ENCODE measurements around the gene CCSER1. TPM values are rescaled to one million over a fixed set of nuclear protein-coding genes. Genes with fewer than 3 reads are reported as not detected.
"Not testable (repeated sequence)": the region's sequence is repeated elsewhere in the genome, so short reads cannot be mapped to it uniquely, and the experiment has no call there.

Gene CCSER1
- total and polyA plus RNA-seq, 2 of the 8 experiments (the other 6 are each of a cell fraction or from before 2014, with no cell fraction given) = 0.26 to 0.84 TPM

- H3K27ac ChIP-seq (ENCODE audit: low read depth, low read length); H4K5ac ChIP-seq (ENCODE audit: insufficient read length, low read depth, low read length); H3K4me3 ChIP-seq (ENCODE audit: extremely low read depth in 1 of 4, insufficient read depth in 2 of 4, low read depth in 3 of 4, low read length in 4 of 4); H3K23me2 ChIP-seq (ENCODE audit: low read depth, low read length); H3K56ac ChIP-seq (replicated peaks; ENCODE audit: insufficient read length, low read depth, low read length); H2BK12ac ChIP-seq (ENCODE audit: low read depth, low read length); H3K9me3 ChIP-seq (ENCODE audit: insufficient read depth in 2 of 2, low read depth in 1 of 2, low read length in 1 of 2); H2AFZ ChIP-seq (ENCODE audit: low read length); H3K79me2 ChIP-seq (ENCODE audit: control insufficient read depth in 1 of 2, insufficient read depth in 2 of 2, low read length in 2 of 2); H4K8ac ChIP-seq (ENCODE audit: extremely low read depth, insufficient read depth, low read length); H2BK5ac ChIP-seq (ENCODE audit: low read depth, low read length); H3K4me1 ChIP-seq (replicated peaks in 1 of 4; ENCODE audit: control insufficient read depth in 3 of 4, insufficient read depth in 4 of 4, low read length in 3 of 4); POLR2A ChIA-PET (ENCODE audit: partially characterized antibody); FAIRE-seq; H3K18ac ChIP-seq (ENCODE audit: extremely low read depth, low read length); H3K79me1 ChIP-seq (ENCODE audit: low read depth, low read length); H3K4me2 ChIP-seq (ENCODE audit: insufficient read depth in 1 of 2, low read depth in 2 of 2, low read length in 2 of 2); H2AK5ac ChIP-seq (ENCODE audit: low read depth, low read length); H3K27me3 ChIP-seq (replicated peaks in 1 of 4; ENCODE audit: control insufficient read depth in 3 of 4, extremely low read depth in 1 of 4, insufficient read depth in 3 of 4, low read length in 3 of 4); H2BK20ac ChIP-seq (ENCODE audit: low read length); H2BK15ac ChIP-seq (ENCODE audit: low read length); H3K36me3 ChIP-seq (ENCODE audit: control insufficient read depth in 2 of 4, insufficient read depth in 4 of 4, low read length in 3 of 4); H3K14ac ChIP-seq (ENCODE audit: insufficient read length); DNase-seq (ENCODE audit: low read depth in 1 of 2, low spot score in 2 of 2); H3K4ac ChIP-seq (replicated peaks; ENCODE audit: insufficient read length, low read depth, low read length); H3K9ac ChIP-seq (replicated peaks in 1 of 4; ENCODE audit: extremely low read depth in 1 of 4, low read depth in 3 of 4, low read length in 3 of 4); H3K23ac ChIP-seq (ENCODE audit: insufficient read length); H2BK120ac ChIP-seq (replicated peaks; ENCODE audit: low read depth, low read length); H4K20me1 ChIP-seq (replicated peaks in 1 of 2; ENCODE audit: control insufficient read depth in 1 of 2, insufficient read depth in 2 of 2, low read length in 2 of 2); H4K91ac ChIP-seq (replicated peaks; ENCODE audit: insufficient read length, low read length): not testable (repeated sequence)
- WGBS, 2 experiments (ENCODE audit: extremely low coverage in 1 of 2, insufficient coverage in 1 of 2, insufficient read length in 1 of 2, insufficient replicate concordance in 2 of 2, low coverage in 1 of 2, low lambda C conversion rate in 2 of 2, missing lambda C conversion rate in 1 of 2) = 92% methylated on average over 5 of the region's 5 CpGs; no CpG with 5 or more reads in 1 of the 2 experiments
- CTCF ChIA-PET (ENCODE audit: partially characterized antibody) = interaction anchor here (1.1 to 1.5 kb wide), 2 partner anchors 20 to 675 kb away, joined by 3 to 4 read pairs; no protein-coding TSS in a partner anchor
Measured at GRCh38 chr4:91094220-91094619, 967.0 kb downstream of the CCSER1 start.
